ENCODE data around the gene SYCP2.

The SYCP2 gene

DNA sequence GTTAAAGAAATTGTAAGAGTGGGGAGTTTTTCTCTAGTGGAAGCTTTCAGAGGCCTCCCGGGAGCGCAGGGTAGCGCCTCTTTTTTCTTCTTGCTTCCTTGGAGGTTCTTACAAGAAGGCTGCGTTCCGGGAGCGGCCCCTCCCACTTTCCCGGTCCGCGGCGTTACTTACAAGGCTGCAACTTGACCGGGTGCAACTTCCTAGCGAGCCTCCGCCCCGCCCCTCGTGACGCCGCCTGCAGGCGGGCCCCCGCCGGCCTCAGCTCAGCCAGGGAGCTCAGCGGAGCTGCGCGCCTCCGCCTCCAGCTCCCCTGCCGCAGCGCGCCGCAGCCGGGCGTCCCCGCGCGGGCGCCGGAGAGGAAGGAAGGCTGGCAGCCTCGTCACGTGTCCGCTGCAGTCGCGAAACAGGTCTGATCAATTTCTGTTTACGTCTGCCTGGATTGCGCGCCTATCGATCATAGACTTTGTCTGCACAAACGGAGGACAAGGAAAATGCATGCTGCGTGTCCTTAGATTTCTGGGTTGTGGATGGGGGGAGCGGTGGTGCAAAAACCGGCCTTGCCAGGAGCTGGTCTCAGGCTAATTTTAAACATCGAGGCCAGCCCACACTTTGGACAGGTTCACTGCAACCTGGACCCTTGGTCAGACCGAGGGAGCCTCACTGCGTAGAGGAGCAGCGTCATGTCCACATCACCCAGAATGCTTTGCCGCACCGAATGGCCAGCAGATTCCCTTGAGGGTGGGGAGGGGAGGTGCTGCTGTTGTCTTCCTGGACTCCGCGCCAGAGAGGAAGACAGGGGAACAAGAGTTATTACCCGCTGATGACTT is 6.9 kb upstream of the SYCP2 start, which contains the start of the genes FAM217B and PPP1R3D:
TSS of gene FAM217B (plus strand) at position 261 of the 827 bp plus-strand sequence. CDS start 3,555 bp downstream, outside the sequence.
TSS of gene PPP1R3D (minus strand) at position 177 of the 827 bp plus-strand sequence. CDS start 374 bp downstream, outside the sequence.
- DNase-seq = peak; percentile 90 to 94

DNA sequence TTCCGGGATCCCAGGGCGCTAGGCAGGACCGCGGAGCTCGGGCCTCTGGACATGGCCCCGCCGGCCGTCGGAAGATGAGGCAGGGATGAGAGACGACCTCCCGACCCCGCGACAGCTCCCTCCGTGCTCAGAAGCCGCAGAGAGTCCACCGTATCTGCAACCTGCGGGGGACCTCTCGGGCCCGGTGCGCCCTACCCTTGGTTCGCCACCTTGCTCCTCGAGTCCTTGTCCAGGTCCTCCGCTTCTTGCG is 6.4 kb upstream of the SYCP2 start:
- no peak for DNase-seq

DNA sequence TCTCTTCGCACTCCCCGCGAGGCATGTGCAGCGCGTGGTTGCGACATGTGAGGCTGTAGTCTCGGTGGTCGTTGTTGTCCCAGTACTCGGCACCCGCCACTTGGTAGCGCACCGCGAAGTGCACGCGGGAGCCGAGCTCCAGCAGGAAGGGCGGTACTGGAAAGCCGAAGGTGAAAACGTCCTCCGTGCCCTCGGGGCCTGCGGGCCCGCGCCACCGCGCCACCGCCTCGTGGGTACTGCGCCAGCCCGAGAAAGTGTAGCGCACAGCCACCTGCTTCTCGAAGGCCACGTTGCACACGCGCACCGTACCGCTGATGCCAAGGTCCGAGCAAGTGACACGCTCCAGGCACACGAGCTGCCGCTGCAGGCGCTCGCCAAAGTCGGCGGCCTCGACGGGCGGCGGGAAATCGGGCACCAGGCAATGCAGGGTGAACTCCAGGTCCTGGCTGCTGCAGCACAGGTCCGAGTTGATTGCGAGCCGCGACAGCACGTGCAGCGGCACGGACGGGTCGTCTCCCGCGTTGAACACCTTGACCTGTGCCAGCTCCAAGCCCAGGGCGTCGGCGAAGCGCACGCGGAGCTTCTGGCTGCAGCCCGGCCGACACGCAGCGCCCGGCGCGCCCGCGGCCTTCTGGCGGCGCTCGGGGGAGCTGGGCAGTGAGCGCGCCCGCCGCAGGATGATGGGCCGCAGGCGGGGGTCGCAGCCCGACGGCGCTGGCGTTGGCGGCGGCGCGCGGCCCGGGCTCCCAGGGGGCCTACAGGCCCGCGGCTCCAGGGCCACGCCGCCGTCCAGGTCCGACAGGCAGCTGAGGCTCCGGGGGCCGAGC is 5.8 kb upstream of the SYCP2 start:
- peak in 1 of 2 experiments; percentile 29 for DNase-seq

DNA sequence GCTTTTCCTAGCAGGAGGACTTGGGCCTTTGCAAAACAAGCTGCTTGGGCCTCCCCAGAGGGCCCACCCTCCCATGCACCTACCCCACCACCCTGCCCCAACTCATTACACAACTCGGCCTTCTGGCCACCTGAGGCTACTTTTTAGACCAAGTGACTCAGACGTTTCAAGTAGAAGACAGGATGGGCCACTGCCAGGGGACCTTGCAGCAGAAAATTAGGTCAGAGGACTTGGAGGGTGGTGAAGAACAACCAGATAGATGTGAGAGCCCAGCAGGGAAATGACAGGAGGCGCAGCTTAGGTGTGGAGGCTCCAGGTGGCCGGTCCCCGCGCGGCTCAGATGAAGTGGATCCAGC is 5.2 kb upstream of the SYCP2 start:
- no peak for DNase-seq

- DNase-seq = no peak
These were observed 4.8 kb upstream of the SYCP2 start for GRCh38 chr20:59938221-59938620.

GRCh38 chr20:59937150-59937549 is 3.7 kb upstream of the SYCP2 start:
- DNase-seq = no peak

- no peak for DNase-seq
These were observed 3.0 kb upstream of the SYCP2 start for GRCh38 chr20:59936409-59936808.

GRCh38 chr20:59935457-59936185 is 2.2 kb upstream of the SYCP2 start:
- no peak for DNase-seq

- DNase-seq = peak; percentile 84 to 89
These were observed 580 bp upstream of the SYCP2 start for GRCh38 chr20:59933849-59934585.

- DNase-seq = no peak
These were observed 681 bp downstream of the SYCP2 start for GRCh38 chr20:59932616-59933295.

DNA sequence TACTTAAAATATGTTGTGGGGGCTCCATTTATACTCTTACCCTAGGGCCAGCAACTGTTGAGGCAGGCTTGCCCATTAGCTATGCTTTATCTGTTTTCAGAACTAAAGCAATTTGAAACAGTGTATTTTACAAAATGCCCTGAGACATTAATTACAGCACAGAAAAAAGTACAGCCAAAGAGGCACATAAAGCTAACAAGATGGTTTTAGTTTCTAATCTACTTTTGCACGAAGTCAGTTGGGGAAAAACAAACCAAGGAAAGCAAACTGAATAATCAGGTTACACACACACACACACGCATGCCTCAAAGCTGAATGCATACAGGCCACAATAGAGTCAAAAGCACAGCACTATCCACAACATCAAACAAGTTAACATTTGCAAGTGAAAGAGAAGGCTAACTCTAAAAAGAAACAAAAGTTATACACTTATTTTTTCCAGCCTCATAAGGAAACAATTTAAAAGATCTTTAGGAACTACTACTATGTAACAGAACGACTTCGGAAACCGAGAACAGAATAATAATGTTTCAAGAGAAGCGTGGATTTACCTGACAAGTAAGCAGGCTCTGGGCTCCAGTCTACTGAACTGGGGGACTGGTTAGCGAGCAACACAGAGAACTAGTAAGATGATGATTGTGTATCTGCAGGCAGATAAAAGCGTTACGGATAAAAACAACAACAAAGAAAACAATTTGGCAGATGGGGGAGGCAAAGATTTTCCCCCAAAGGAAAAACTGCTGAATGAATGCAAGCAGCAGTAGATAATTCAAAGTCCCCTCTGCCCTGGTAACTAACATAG is 1.7 kb downstream of the SYCP2 start:
- no peak for DNase-seq

GRCh38 chr20:59925899-59926298 is 7.5 kb downstream of the SYCP2 start:
- no peak for DNase-seq

DNA sequence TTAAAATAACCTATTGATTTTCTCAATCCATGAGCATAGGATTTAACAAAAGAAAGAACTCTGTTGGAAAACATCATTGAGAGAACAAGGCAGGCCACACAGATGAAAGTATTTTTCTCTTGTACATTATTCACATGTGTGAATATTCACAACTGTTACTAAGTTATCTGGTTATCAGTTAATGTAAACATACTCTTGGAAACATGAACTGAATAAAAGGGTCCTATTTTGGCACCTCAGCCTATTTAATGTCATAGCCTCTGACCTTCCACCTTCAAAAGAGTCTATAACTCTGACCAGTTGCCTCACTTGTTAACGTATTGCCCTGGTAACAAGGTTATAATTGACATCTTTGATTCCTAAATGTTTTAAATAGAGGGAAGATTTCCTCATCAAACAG is 8.1 kb downstream of the SYCP2 start:
- no peak for DNase-seq

- DNase-seq = no peak
These were observed 9.9 kb downstream of the SYCP2 start for GRCh38 chr20:59923514-59923913.

- DNase-seq = no peak
These were observed 12.5 kb downstream of the SYCP2 start for GRCh38 chr20:59920944-59921343.

GRCh38 chr20:59912609-59913008 is 20.8 kb downstream of the SYCP2 start:
- DNase-seq = no peak

DNA sequence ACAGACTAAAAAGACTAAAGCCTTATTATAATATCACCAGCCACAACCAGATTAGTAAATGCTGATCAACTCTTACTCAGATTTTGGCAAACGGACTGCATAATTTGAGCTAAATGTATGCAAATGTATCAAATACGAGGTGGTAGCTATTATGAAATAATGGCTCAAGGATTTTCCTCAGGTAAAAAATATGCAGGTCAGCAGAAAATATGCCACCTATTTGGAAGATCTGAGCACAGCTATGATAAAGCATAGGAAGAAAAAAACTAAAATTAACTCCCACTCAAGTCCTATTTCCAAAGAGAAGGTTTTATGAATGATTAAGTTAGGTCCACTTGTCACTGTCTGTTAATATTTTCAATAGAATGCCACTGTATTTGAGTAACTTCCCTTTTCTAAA is 22.4 kb downstream of the SYCP2 start:
- no peak for DNase-seq

DNA sequence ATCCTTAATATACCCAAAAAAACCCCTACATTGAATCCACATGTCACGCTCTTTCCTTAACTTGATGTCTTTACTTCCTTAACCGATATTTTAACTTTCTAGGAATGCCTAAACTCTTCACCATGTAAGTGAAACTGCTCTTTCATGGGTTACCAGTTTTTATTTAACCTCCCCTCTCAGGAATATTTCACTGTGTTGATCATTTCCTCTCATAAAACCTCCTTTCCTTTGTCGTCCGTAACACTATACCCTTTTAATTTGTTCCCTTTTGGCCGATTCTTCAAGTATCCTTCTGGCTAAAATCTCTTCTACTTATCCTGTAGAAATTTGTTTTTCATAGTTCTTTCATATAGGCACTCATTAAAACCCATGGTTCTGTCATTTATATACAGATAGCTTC is 24.6 kb downstream of the SYCP2 start:
- no peak for DNase-seq

DNA sequence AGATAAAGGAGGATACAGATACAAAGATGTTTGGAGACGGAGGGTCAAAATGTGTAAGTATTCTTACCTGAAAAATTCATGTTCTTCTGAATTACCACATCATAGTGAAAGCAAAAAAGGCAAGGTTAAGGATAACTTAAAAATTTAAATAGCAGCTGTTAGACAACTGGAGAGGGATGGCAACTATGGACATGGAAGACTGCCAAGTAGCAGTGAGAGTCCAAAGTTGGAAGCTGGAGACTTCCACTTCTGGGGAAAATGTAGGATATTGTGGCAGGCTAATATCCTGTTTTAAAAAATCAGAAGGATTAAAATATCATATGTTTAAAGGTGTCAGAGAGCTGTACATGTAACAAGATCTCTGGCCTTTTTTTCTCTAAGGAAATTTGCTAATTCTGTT is 29.8 kb downstream of the SYCP2 start:
- DNase-seq = no peak

DNA sequence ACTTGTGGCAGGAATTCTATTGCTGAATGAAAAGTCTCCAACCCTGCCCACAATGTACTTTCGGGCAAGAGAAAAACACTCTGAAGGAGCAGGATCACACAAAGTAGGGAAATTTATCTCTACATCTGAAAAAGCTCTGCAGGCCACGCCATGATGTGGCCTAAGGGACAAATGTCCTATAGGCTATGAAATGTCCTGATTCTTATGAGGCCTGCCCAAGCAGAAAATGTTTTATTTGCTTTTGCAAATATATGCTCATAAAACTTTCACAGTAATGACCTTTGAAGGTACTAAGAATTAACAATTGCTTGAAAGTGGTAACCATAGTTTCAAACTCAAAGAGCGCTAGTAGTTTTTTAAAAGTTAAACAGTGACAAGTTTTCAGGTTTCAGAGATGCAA is 31.0 kb downstream of the SYCP2 start:
- no peak for DNase-seq

- DNase-seq = no peak
These were observed 37.5 kb downstream of the SYCP2 start for GRCh38 chr20:59895908-59896307.
